ENCODE data around the gene CBX8. TPM values are rescaled to one million over a fixed set of nuclear protein-coding genes. Genes with fewer than 3 reads are reported as not detected.

CBX8 gene
- total RNA-seq, 4 donors from 2014 or later, result 2.3 to 4.7 (median 2.6) TPM

DNA sequence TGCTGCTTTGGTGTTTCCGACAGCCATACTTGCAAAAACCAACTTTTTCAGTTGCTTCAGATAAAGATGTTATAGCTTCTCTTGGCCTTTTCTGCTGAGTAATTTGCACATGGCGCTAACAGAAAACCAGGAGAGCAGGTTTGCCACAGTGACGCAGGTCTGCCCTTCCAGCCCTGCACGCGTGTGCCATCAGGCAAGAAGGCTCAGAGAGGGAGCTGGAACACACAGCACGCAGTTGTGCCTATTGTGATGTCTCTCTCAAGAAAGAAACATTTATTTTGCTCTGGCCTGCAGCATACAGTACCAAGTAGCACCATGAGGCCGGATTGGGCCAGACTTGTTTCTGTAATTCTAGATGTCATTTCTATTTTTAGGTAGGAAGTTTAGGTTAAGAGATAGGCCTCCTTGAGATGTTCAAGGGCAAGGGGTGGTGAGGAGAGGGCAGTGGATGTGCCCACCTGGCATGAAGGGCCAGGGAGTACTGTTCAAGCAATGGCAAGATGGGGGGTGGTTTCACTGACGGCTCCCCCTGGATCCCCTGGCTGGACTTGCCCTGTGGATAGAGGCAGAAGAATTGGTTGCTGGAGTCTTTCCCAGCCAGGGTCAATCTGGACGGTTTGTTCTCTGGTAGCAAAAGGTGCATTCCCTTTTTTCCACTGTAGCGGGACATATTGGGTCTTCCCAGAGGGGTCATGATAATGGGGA lies 17.1 kb downstream of the CBX8 start:
- no peaks in the 10 kb centered on the region for H3K9me3 ChIP-seq
- 55 to 82% methylated on average over 6 to 9 of the region's 10 CpGs for WGBS, 2 donors
- peaks cover 6 to 32% (median 17%) of the 10 kb centered on the region in 3 donors for H3K4me1 ChIP-seq
- peaks cover 0 to 13% (median 0%) of the 10 kb centered on the region in 3 donors for H3K36me3 ChIP-seq
- H3K27me3 ChIP-seq, result peaks cover 4 to 90% (median 15%) of the 10 kb centered on the region in 4 donors
- intact Hi-C loops (cut with DNase I), result no loop called here
- TF ChIP-seq POLR2A (IDR thresholded peaks at IDR 0.05), result no peak
- TF ChIP-seq CTCF (IDR thresholded peaks at IDR 0.05), result no peak
- H3K4me3 ChIP-seq, result no peak overlapping the region
- no peak overlapping the region for H3K27ac ChIP-seq
- no peak for DNase-seq

DNA sequence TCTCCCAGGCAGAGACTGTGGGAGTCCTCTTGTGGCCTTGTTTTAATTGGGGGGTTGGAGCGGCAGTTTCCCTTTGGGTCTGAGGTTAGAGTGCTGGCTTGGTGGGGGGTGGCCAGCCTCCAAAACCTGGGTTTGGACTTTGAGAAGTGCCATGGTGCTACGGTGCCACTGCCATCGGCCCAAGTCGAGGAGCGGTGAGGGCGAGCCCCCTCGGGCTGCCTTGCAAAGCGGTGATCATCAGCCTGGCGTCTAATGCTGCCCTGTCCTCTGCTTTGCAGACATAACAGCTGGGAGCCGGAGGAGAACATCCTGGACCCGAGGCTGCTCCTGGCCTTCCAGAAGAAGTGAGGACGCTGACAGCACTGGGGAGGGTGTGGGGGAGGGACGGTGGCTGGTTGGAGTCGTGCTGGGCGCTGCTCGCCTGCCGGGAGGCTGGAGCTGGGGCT lies 17.8 kb downstream of the CBX8 start:
- Histone ChIP-seq H3K4me1 (peaks cover 6 to 32% (median 17%) of the 10 kb centered on the region in 3 donors), H3K27ac (peak overlapping the region in 1 of 4 donors; percentile 32), H3K36me3 (peaks cover 0 to 6% (median 0%) of the 10 kb centered on the region in 3 donors), H3K27me3 (peaks cover 4 to 90% (median 15%) of the 10 kb centered on the region in 4 donors), H3K4me3 (peak overlapping the region; percentile 55 to 76 (median 68)), H3K9me3 (no peaks in the 10 kb centered on the region)
- TF ChIP-seq POLR2A (IDR thresholded peaks at IDR 0.05) (no peak), CTCF (IDR thresholded peaks at IDR 0.05) (no peak)
- WGBS, 2 donors, result 48% methylated on average over 5 of the region's 17 CpGs; no CpG with 5 or more reads in 1 of the 2 donors
- no peak for DNase-seq
- intact Hi-C loops (cut with DNase I), result no loop called here

GRCh38 chr17:79778504-79779083 lies 18.3 kb downstream of the CBX8 start:
- intact Hi-C loops (cut with DNase I), result no loop called here
- TF ChIP-seq CTCF (IDR thresholded peaks at IDR 0.05), result no peak
- TF ChIP-seq POLR2A (IDR thresholded peaks at IDR 0.05), result no peak
- Histone ChIP-seq H3K36me3 (peaks cover 0 to under 1% (median 0%) of the 10 kb centered on the region in 3 donors), H3K9me3 (no peaks in the 10 kb centered on the region), H3K4me3 (peak overlapping the region; percentile 55 to 76 (median 68)), H3K27ac (peak overlapping the region in 3 of 4 donors; percentile 32 to 56 (median 48)), H3K4me1 (peaks cover 6 to 32% (median 17%) of the 10 kb centered on the region in 3 donors), H3K27me3 (peaks cover 4 to 90% (median 15%) of the 10 kb centered on the region in 4 donors)
- DNase-seq, result no peak
- 0 to 1% methylated on average over 16 to 21 of the region's 49 CpGs for WGBS, 2 donors

- Histone ChIP-seq H3K9me3 (no peaks in the 10 kb centered on the region), H3K4me3 (peak within 1 kb of the TSS; percentile 57 to 76 (median 68)), H3K36me3 (no peaks in the 10 kb centered on the region), H3K27me3 (peaks cover 4 to 90% (median 15%) of the 10 kb centered on the region in 4 donors), H3K4me1 (peaks cover 6 to 32% (median 17%) of the 10 kb centered on the region in 3 donors), H3K27ac (peak within 1 kb of the TSS; percentile 56 to 82 (median 68))
- intact Hi-C loops (cut with DNase I), result no loop called here
- TF ChIP-seq CTCF (IDR thresholded peaks at IDR 0.05), result no peak
- peak in 1 of 4 donors; percentile 45 for TF ChIP-seq POLR2A (IDR thresholded peaks at IDR 0.05)
- DNase-seq, result no peak
- no CpG with 5 or more reads among the region's 96 CpGs for WGBS, 2 donors
Measured at GRCh38 chr17:79777894-79778503, 18.9 kb downstream of the CBX8 start, which contains the start of gene CBX2. CBX2 (plus strand) TSS chr17:79778148; CDS start chr17:79778236, 88 bp downstream.
